ENCODE data around the gene PCDH19. TPM values are rescaled to one million over a fixed set of nuclear protein-coding genes. Genes with fewer than 3 reads are reported as not detected.
"Not testable (repeated sequence)": the region's sequence is repeated elsewhere in the genome, so short reads cannot be mapped to it uniquely, and the experiment has no call there.

Gene PCDH19
- total and polyA plus RNA-seq, 2 of the 13 experiments (the other 11 are each of a cell fraction or from before 2014, with no cell fraction given): 0.02 to 0.09 TPM

- DNase-seq (ENCODE audit: low spot score) (no peak), ATAC-seq (no peak), FAIRE-seq (no peak)
- H3K4me3 ChIP-seq (replicated peaks in 1 of 3; ENCODE audit: insufficient read depth in 1 of 3, low read depth in 2 of 3, low read length in 3 of 3): no peak overlapping the region
- no peaks in the 10 kb centered on the region for H3K4me1 ChIP-seq (ENCODE audit: insufficient read depth, low read length)
- H3K36me3 ChIP-seq (replicated peaks in 1 of 2; ENCODE audit: control insufficient read depth in 1 of 2, insufficient read depth in 2 of 2, low read length in 2 of 2): no peaks in the 10 kb centered on the region
- no peak overlapping the region for H3K9ac ChIP-seq (ENCODE audit: insufficient read depth, low read depth, low read length)
- H3K9me3 ChIP-seq (ENCODE audit: low read length): no peaks in the 10 kb centered on the region
- H2AFZ ChIP-seq (ENCODE audit: low read length): no peak overlapping the region
- H3K79me2 ChIP-seq (ENCODE audit: insufficient read depth, low read length): no peaks in the 10 kb centered on the region
- in situ Hi-C loops (cut with HindIII; ENCODE audit: extremely low pct_ligation_motif_present, low pct_unique_long_range_greater_than_20kb): no loop called here
- CTCF ChIA-PET (ENCODE audit: low intra/inter-chr PET ratio, low total read pairs): no interaction called here
- intact Hi-C loops (cut with micrococcal nuclease; ENCODE audit: unreplicated experiment): no loop called here
- POLR2A ChIA-PET: no interaction called here
- H3K4me2 ChIP-seq (ENCODE audit: low read depth, low read length): no peak overlapping the region
- no peak overlapping the region for H3K27ac ChIP-seq (ENCODE audit: extremely low read length, insufficient read depth, low read length)
- TF ChIP-seq SPEN (CRISPR knock-in tag; IDR thresholded peaks at IDR 0.05; ENCODE audit: low read depth) (no peak), ZUFSP (CRISPR knock-in tag; IDR thresholded peaks at IDR 0.05; ENCODE audit: borderline replicate concordance) (no peak)
- H3K27me3 ChIP-seq (ENCODE audit: control insufficient read depth in 1 of 2, insufficient read depth in 2 of 2, low read length in 2 of 2): no peaks in the 10 kb centered on the region
- no TSS peak for BruUV-seq (replicated peaks)
- no peaks in the 10 kb centered on the region for H4K20me1 ChIP-seq (ENCODE audit: insufficient read depth, low read length)
Observed at GRCh38 chrX:100445593-100445992, 35.5 kb upstream of the PCDH19 start.

DNA sequence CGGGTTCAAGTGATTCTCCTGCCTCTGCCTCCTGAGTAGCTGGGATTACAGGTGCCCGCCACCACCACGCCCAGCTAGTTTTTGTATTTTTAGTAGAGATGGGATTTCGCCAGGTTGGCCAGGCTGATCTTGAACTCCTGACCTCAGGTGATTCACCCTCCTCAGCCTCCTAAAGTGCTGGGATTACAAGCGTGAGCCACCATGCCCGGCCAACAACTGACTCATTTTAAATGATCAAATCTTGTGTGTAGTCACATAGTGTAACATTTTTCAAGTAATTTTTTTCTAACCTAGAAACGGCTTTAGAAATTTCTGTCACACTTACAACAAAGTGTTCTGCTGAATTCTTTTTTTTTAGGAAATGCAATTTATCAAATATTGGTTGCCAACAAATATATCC, 31.2 kb upstream of the PCDH19 start:
- H3K4me1 ChIP-seq (ENCODE audit: insufficient read depth, low read length); intact Hi-C loops (cut with micrococcal nuclease; ENCODE audit: unreplicated experiment); in situ Hi-C loops (cut with HindIII; ENCODE audit: extremely low pct_ligation_motif_present, low pct_unique_long_range_greater_than_20kb); H3K79me2 ChIP-seq (ENCODE audit: insufficient read depth, low read length); H3K36me3 ChIP-seq (replicated peaks in 1 of 2; ENCODE audit: control insufficient read depth in 1 of 2, insufficient read depth in 2 of 2, low read length in 2 of 2); DNase-seq (ENCODE audit: low spot score); BruUV-seq (replicated peaks); H3K4me2 ChIP-seq (ENCODE audit: low read depth, low read length); H3K9ac ChIP-seq (ENCODE audit: insufficient read depth, low read depth, low read length); ATAC-seq; CTCF ChIA-PET (ENCODE audit: low intra/inter-chr PET ratio, low total read pairs); FAIRE-seq; H3K27me3 ChIP-seq (ENCODE audit: control insufficient read depth in 1 of 2, insufficient read depth in 2 of 2, low read length in 2 of 2); H2AFZ ChIP-seq (ENCODE audit: low read length); H3K27ac ChIP-seq (ENCODE audit: extremely low read length, insufficient read depth, low read length); H3K9me3 ChIP-seq (ENCODE audit: low read length); POLR2A ChIA-PET; H4K20me1 ChIP-seq (ENCODE audit: insufficient read depth, low read length); H3K4me3 ChIP-seq (replicated peaks in 1 of 3; ENCODE audit: insufficient read depth in 1 of 3, low read depth in 2 of 3, low read length in 3 of 3): not testable (repeated sequence)
- whole genome bisulfite sequencing (ENCODE audit: low lambda C conversion rate): 11% methylated on average over 5 of the region's 7 CpGs
